HG03196 (cell line): ENCODE measurements around the gene SPATA1.
"Not testable (repeated sequence)": the region's sequence is repeated elsewhere in the genome, so short reads cannot be mapped to it uniquely, and the experiment has no call there.

Source experiments
- ATAC-seq: cut with Tn5 transposase; IDR thresholded peaks from one replicate; pipeline ENCODE4 v1.9.1; 2021; ENCODE audit not compliant: unreplicated experiment

The SPATA1 gene

GRCh38 chr1:84585803-84586202 lies 79.6 kb downstream of the SPATA1 start:
- ATAC-seq = no peak

DNA sequence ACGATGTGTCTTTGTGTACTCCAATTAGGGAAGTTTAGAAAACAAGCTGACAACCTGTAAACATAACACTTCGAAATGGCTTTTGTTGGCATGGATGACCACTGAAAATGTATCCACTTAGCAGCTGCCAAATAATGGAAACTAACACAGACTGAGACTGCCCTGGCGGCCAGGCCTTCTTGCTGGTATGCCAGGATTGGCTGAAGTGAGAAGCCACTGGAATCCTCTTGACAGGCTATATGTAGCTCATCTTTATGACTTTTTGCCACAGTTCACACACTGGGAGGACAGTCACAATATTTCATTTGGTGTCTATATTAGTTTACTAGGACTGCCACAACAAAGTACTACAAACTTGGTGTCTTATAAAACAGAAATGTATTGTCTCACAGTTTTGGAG lies 80.9 kb downstream of the SPATA1 start:
- no peak for ATAC-seq

DNA sequence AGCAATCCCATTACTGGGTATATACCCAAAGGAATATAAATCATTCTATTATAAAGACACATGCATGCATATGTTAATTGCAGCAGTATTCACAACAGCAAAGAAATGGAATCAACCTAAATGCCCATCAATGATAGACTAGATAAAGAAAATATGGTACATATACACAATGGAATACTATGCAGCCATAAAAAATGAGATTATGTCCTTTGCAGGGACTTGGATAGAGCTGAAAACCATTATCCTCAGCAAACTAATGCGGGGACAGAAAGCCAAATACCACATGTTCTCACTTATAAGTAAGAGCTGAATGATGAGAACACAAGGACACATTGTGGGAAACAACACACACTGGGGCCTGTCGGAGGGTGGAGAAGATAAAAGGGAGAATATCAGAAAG lies 88.8 kb downstream of the SPATA1 start:
- not testable (repeated sequence) for ATAC-seq

DNA sequence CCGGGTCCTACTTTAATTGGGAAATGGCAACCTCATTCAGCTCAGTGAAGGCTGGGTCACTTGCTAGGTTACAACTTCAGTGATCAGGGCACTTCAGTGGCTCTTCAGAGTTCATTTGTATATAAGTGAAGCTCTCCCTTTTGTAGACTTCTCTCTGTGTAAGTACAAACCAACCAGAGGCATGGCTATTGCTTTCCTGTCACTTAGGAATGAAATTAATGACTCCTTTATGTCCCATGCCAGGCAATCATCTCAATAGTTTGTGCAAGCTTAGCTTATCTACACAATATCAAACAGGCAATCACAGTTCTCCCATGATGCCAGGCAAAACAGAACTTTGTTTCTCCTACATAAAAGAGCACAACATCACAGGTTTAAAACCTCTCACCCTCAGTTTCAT lies 90.8 kb downstream of the SPATA1 start:
- ATAC-seq = no peak

DNA sequence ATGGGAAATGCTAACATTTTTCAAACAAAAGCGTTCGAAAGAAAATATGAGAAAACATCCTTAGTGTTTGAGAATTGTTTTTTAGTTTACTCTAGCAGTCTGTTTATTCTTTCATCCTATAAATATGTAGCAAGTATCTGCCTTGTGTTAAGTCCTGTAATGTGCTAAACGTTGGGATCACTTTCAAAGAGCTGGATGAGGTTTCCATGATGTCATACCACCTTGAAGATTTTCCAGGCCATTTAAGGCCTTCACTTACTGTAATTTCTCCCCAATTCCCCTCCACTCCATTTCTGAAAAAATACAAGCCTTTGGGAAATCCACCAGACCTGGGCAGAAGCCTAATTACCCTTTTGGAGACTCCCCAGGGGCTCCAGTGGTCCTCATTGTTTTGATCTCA lies 92.2 kb downstream of the SPATA1 start:
- ATAC-seq = no peak

DNA sequence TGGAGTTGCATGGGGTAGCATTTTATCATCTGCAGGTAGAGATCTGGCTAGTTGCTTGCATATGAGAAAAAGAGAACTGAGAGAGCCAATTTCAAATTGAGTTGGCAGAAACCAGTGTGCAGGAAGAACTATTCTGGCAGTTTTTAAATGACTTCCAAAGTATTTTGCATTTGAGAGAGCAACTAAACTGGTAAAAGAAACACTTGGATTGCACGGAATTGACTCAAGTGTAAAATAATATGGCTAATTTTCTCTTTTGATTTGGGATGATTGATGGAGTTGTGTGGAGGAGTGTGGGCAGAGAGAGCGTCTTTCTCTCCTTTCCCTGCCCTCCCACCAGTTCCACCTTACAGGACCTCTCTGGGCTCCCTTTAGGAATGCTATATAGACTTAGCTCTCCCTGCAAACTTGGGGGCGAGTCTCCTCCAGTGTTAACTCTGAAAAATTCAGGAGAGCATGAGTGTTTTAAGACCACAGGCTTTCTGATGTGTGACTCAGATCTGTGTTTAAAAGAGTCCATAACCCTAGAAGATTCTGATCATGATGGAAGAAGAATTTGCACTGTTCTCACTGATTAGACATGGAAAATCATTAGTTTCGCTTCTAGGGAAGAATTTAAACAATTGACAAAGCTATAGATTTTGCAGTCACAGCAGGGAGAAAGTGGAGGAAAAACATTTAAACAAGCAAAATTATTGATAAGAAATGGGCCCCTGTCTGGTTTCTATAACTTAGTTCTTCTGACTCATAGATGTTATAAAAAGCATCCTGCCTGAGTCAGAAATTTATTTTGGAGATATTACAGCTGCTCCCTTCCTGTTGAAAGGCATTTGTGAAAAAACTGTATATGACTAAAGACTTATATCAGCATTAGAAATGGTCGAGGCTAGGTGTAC lies 92.9 kb downstream of the SPATA1 start:
- ATAC-seq = peak; percentile 81

- ATAC-seq = no peak
Observed at GRCh38 chr1:84600796-84601195, 94.6 kb downstream of the SPATA1 start.

GRCh38 chr1:84603223-84603622 lies 97.0 kb downstream of the SPATA1 start:
- no peak for ATAC-seq

DNA sequence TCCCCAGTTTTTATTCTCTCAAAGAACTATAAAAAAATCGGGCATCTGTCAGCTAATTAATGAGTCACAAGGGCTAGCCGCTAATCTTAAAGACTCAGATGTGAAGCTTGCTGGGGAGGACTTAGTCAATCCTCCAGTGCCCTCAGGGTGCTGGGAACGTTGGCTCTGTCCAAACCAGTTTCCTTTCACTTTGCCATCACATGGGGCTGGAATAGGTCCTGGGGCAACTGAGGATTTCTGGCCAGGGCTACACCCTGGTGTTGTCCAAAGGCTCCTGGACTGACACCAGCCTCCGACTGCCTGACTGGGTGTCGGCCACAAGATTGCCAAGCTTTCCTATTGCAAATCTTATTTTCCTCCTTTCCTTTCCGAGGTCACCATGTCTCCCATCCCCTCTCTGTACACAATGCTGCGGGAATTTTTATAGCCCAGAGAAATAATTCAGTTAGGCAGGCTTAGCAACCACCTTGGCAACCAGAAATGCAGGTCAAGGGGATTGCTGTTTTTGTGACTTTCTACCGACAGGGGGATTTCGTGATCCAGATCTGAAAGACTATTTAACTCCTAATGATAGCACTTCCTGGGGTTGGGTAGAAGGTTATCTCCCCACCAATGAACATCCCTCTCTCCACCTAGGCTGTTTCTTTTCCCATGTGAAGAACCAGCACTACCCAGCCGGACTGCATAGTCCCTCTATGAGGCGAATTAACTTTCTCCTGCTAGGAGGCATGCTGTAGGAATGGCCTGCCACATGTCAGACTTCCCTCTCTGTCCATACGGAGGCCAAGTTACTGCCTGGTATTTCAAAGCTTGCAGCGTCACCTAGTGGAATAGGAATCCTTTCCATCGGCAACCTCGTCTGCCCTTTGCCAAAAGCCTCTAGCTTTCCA lies 98.0 kb downstream of the SPATA1 start:
- ATAC-seq = no peak

DNA sequence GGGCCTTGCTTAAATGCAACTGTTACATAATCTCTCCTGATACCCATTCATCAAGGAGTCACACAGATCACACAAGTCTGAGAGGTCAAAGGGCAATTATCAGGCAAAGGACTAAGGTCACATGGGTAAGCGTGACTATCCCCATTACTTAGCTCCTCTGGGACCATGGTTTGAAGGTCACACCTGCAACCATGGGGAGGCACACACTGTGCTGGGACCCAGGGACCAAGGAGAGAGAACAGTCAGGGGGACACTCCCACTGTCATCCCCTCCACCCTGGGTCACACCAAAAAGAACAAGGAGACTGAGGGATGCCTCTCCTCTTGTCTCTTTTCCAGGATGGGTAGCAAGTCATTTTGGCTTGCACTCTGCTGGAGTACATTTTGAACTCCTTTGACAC lies 99.0 kb downstream of the SPATA1 start:
- no peak for ATAC-seq

DNA sequence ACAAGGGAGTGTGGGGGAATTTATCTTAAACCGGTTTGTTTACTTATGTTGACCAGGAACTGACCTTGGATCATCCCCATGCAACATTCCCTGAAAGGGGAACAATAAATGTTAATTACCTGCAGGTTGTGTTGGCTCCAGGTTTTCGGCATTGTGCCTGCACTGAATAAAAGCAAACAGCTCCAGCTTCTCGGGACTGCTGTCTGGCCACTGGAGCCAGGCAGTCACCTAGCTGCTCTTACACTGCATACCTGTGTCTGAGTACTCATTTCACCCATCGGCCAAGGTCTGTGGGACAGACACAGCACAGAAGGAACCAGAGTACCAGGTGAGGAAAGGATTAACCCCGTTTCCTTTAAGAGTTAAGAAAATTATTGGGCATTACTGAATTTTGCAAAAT lies 100.8 kb downstream of the SPATA1 start:
- no peak for ATAC-seq

DNA sequence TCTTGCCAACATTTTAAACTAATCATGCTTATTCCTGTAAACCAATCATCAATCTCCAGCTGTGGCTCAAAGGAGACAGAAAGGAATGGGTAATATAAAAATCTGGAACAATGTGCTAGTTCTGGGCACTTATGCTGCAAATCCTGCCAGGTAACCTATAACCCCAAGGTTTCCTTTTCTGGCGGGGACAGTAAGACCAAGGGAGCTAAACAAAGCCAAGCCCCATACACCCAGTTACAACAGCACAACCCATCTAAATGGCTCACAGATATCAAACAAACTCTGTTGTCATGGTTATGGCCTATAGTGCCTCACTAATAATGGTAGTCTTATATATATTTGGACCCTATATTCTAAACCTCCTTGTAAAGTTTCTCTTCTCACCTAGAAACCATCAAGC lies 104.9 kb downstream of the SPATA1 start:
- ATAC-seq = no peak

- ATAC-seq = no peak
Observed at GRCh38 chr1:84611796-84612195, 105.6 kb downstream of the SPATA1 start.

DNA sequence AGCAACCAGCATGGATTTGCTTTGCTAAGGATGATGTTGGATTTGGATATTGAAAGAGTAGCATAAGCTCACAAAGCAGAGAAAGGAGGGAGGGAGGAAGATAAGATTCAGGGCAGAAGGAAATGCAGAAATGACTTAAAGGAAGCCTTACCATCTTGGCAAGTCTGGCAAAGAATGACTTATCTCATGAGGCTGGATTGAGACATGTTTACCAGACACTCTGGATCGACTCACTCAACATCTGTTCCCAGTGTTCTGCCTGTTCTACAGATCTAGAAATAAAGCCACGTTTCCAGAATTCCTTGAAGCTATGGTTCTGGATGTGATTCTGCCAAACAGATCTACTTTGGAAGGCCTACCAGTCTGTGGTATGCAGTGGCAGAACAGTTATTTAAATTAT lies 106.8 kb downstream of the SPATA1 start:
- ATAC-seq = no peak

- ATAC-seq = no peak
Observed at GRCh38 chr1:84613887-84614286, 107.7 kb downstream of the SPATA1 start.

DNA sequence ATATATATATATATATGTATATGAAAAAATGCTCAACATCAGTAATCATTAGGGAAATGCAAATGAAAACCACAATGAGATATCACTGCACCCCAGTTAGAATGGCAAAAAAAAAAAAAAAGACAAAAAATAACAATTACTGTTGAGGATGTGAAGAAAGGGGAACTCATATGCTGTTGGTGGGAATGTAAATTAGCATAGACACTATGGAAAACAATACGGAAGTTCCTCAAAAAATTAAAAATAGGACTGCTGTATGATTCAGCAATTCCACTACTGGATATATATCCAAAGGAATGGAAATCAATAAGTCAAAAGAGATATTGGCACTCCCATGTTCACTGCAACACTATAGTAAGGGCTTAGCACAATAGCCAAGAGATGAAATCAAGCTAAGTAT lies 109.6 kb downstream of the SPATA1 start:
- ATAC-seq = no peak
